H1 (cell line): ENCODE results near the gene INPP4A. TPM values are rescaled to one million over a fixed set of nuclear protein-coding genes. Genes with fewer than 3 reads are reported as not detected.

ENCODE experiments used
- CTCF ChIA-PET: fragments of 300-600 bp; sonication (Branson Sonifier 250); formaldehyde crosslinking; loops from one replicate; lab custom pipeline; 2021; ENCODE audit not compliant: partially characterized antibody; lab: Charles Lee
- POLR2A ChIA-PET: fragments of 300-600 bp; sonication (Branson Sonifier 250); formaldehyde crosslinking; loops from one replicate; lab custom pipeline; 2021; ENCODE audit warnings: inconsistent platforms; ENCODE audit not compliant: partially characterized antibody; lab: Charles Lee
- DNase-seq, 2 experiments: peaks; one replicate each; pipeline versions ENCODE4 v3.0.0 to v3.0.0-alpha.2; 2010 to 2022; ENCODE audit warnings: low spot score in 2 of 2, low read depth in 1 of 2, mixed read lengths in 1 of 2
- FAIRE-seq: peaks from 2 replicates; lab custom pipeline; 2011; peaks lifted over from hg19 to GRCh38; lab: Jason Lieb, UNC
- H2AFZ ChIP-seq: 2 replicates; pipeline ENCODE4 v1.8.1; 2012; ENCODE audit warnings: low read length, inconsistent platforms
- H2AK5ac ChIP-seq: 2 replicates; pipeline ENCODE4 v1.6.1; 2013; ENCODE audit warnings: low read depth, low read length
- H2BK120ac ChIP-seq: replicated peaks from 2 replicates; pipeline ENCODE3; 2013; ENCODE audit warnings: low read depth, low read length, inconsistent platforms
- H2BK12ac ChIP-seq: 2 replicates; pipeline ENCODE4 v1.6.1; 2013; ENCODE audit warnings: low read depth, low read length
- H2BK15ac ChIP-seq: 2 replicates; pipeline ENCODE4 v1.6.1; 2013; ENCODE audit warnings: low read length
- H2BK20ac ChIP-seq: 2 replicates; pipeline ENCODE4 v1.6.1; 2013; ENCODE audit warnings: low read length
- H2BK5ac ChIP-seq: 2 replicates; pipeline ENCODE4 v1.6.1; 2013; ENCODE audit warnings: low read depth, low read length
- H3K14ac ChIP-seq: 2 replicates; pipeline ENCODE4 v1.6.1; 2013; ENCODE audit warnings: inconsistent platforms; ENCODE audit not compliant: insufficient read length
- H3K18ac ChIP-seq: 2 replicates; pipeline ENCODE4 v1.6.1; 2013; ENCODE audit warnings: low read length; ENCODE audit errors: extremely low read depth
- H3K23ac ChIP-seq: 2 replicates; pipeline ENCODE4 v1.6.1; 2013; ENCODE audit warnings: inconsistent platforms; ENCODE audit not compliant: insufficient read length
- H3K23me2 ChIP-seq: 2 replicates; pipeline ENCODE4 v1.6.1; 2013; ENCODE audit warnings: low read depth, low read length
- H3K27ac ChIP-seq: 2 replicates; pipeline ENCODE4 v1.6.1; 2011; ENCODE audit warnings: low read depth, low read length, inconsistent platforms
- H3K27me3 ChIP-seq, 4 experiments: replicated peaks in 1 of 4; 1 replicate in 1 of 4; 2 replicates in 3 of 4; pipeline versions ENCODE4 v1.6.1 to v1.8.1; 2011 to 2013; ENCODE audit warnings: low read length in 3 of 4, mild to moderate bottlenecking in 3 of 4, inconsistent platforms in 2 of 4, mixed read lengths in 2 of 4, moderate library complexity in 1 of 4; ENCODE audit not compliant: control insufficient read depth in 3 of 4, insufficient read depth in 3 of 4; ENCODE audit errors: extremely low read depth in 1 of 4
- H3K36me3 ChIP-seq, 4 experiments: 2 replicates each; pipeline versions ENCODE4 v1.6.1 to v1.8.1; 2011 to 2013; ENCODE audit warnings: mild to moderate bottlenecking in 4 of 4, low read length in 3 of 4, moderate library complexity in 2 of 4, control low read depth in 1 of 4, inconsistent platforms in 1 of 4; ENCODE audit not compliant: insufficient read depth in 4 of 4, control insufficient read depth in 2 of 4
- H3K4ac ChIP-seq: replicated peaks from 2 replicates; pipeline ENCODE3; 2013; ENCODE audit warnings: low read length, low read depth, mixed read lengths, inconsistent platforms; ENCODE audit not compliant: insufficient read length
- H3K4me1 ChIP-seq, 4 experiments: replicated peaks in 1 of 4; 1 replicate in 1 of 4; 2 replicates in 3 of 4; pipeline versions ENCODE4 v1.6.1 to v1.8.1; 2011 to 2013; ENCODE audit warnings: low read length in 3 of 4, inconsistent platforms in 2 of 4, mixed read lengths in 1 of 4; ENCODE audit not compliant: insufficient read depth in 4 of 4, control insufficient read depth in 3 of 4
- H3K4me2 ChIP-seq, 2 experiments: 2 replicates each; pipeline versions ENCODE4 v1.6.1 to v1.8.1; 2011 to 2013; ENCODE audit warnings: low read depth in 2 of 2, low read length in 2 of 2, control low read depth in 1 of 2, inconsistent platforms in 1 of 2, mild to moderate bottlenecking in 1 of 2; ENCODE audit not compliant: insufficient read depth in 1 of 2
- H3K4me3 ChIP-seq, 4 experiments: fragments of 200-600, 300-600 bp in 1 of 4; sonication (generic), shearing (Covaris generic), sonication (Bioruptor Twin) in 1 of 4; 2 replicates each; pipeline versions ENCODE4 v1.5.1 to v1.8.1; 2011 to 2016; ENCODE audit warnings: low read length in 4 of 4, low read depth in 3 of 4, control low read depth in 2 of 4, inconsistent platforms in 2 of 4, mild to moderate bottlenecking in 2 of 4, mixed read lengths in 1 of 4, moderate library complexity in 1 of 4; ENCODE audit not compliant: insufficient read depth in 2 of 4; ENCODE audit errors: extremely low read depth in 1 of 4
- H3K56ac ChIP-seq: replicated peaks from 2 replicates; pipeline ENCODE3; 2013; ENCODE audit warnings: low read depth, mild to moderate bottlenecking, mixed read lengths, low read length, inconsistent platforms; ENCODE audit not compliant: insufficient read length
- H3K79me1 ChIP-seq: 2 replicates; pipeline ENCODE4 v1.6.1; 2013; ENCODE audit warnings: low read depth, low read length, control low read depth
- H3K79me2 ChIP-seq, 2 experiments: 2 replicates each; pipeline versions ENCODE4 v1.6.1 to v1.8.1; 2012 to 2013; ENCODE audit warnings: low read length in 2 of 2, mild to moderate bottlenecking in 2 of 2, inconsistent platforms in 1 of 2; ENCODE audit not compliant: insufficient read depth in 2 of 2, control insufficient read depth in 1 of 2
- H3K9ac ChIP-seq, 4 experiments: replicated peaks in 1 of 4; 1 replicate in 1 of 4; 2 replicates in 3 of 4; pipeline versions ENCODE4 v1.6.1 to v1.8.1; 2011 to 2013; ENCODE audit warnings: low read depth in 3 of 4, low read length in 3 of 4, control low read depth in 2 of 4, mild to moderate bottlenecking in 2 of 4, moderate library complexity in 2 of 4, inconsistent platforms in 1 of 4; ENCODE audit errors: extremely low read depth in 1 of 4
- H3K9me3 ChIP-seq, 2 experiments: 2 replicates each; pipeline versions ENCODE4 v1.6.1 to v1.8.1; 2012 to 2013; ENCODE audit warnings: mild to moderate bottlenecking in 2 of 2, moderate library complexity in 2 of 2, control low read depth in 1 of 2, inconsistent platforms in 1 of 2, low read depth in 1 of 2, low read length in 1 of 2, mixed read lengths in 1 of 2; ENCODE audit not compliant: insufficient read depth in 2 of 2
- H4K20me1 ChIP-seq, 2 experiments: replicated peaks in 1 of 2; 2 replicates each; pipeline versions ENCODE3 to v1.8.1; 2011 to 2013; ENCODE audit warnings: inconsistent platforms in 2 of 2, low read length in 2 of 2, mild to moderate bottlenecking in 1 of 2; ENCODE audit not compliant: insufficient read depth in 2 of 2, control insufficient read depth in 1 of 2
- H4K5ac ChIP-seq: 2 replicates; pipeline ENCODE4 v1.6.1; 2013; ENCODE audit warnings: low read length, low read depth, mixed read lengths, inconsistent platforms; ENCODE audit not compliant: insufficient read length
- H4K8ac ChIP-seq: 2 replicates; pipeline ENCODE4 v1.8.0; 2013; ENCODE audit warnings: mild to moderate bottlenecking, moderate library complexity, low read length, inconsistent platforms; ENCODE audit not compliant: insufficient read depth; ENCODE audit errors: extremely low read depth
- H4K91ac ChIP-seq: replicated peaks from 2 replicates; pipeline ENCODE3; 2013; ENCODE audit warnings: low read length, mixed read lengths, inconsistent platforms; ENCODE audit not compliant: insufficient read length
- CBX5 ChIP-seq: fragments of 300-800, 300-1000 bp; sonication (generic); IDR thresholded peaks from 2 replicates; pipeline ENCODE4 v1.7.1; 2016; ENCODE audit warnings: antibody characterized with exemption, low read length, low read depth
- CHD2 ChIP-seq: IDR thresholded peaks from 2 replicates; pipeline ENCODE4 v1.6.1; 2012; ENCODE audit warnings: low read length, improper control_type of control experiment
- CREB1 ChIP-seq: IDR thresholded peaks from 2 replicates; pipeline ENCODE4 v1.6.1; 2012; ENCODE audit warnings: inconsistent platforms
- EP300 ChIP-seq, 2 experiments: IDR thresholded peaks; 1 replicate in 1 of 2; 2 replicates in 1 of 2; pipeline ENCODE4 v1.6.1; 2011 to 2012; ENCODE audit warnings: low read depth in 2 of 2, low read length in 2 of 2, mild to moderate bottlenecking in 2 of 2, borderline replicate concordance in 1 of 2, inconsistent platforms in 1 of 2, moderate library complexity in 1 of 2
- GABPA ChIP-seq: IDR thresholded peaks from 2 replicates; pipeline ENCODE4 v1.6.1; 2011; ENCODE audit warnings: mild to moderate bottlenecking, low read length, moderate library complexity, borderline replicate concordance; ENCODE audit not compliant: insufficient read depth
- HDAC2 ChIP-seq, 2 experiments: fragments of 300-600 bp in 1 of 2; sonication (generic) in 1 of 2; IDR thresholded peaks; 2 replicates each; pipeline ENCODE4 v1.6.1; 2011 to 2012; ENCODE audit warnings: low read depth in 2 of 2, low read length in 2 of 2, mild to moderate bottlenecking in 2 of 2, moderate library complexity in 2 of 2, borderline replicate concordance in 1 of 2, inconsistent platforms in 1 of 2
- KDM4A ChIP-seq: IDR thresholded peaks from one replicate; pipeline ENCODE4 v1.7.1; 2012; ENCODE audit warnings: low read depth, mild to moderate bottlenecking, moderate library complexity, low read length, inconsistent platforms; ENCODE audit not compliant: severe bottlenecking
- MAFK ChIP-seq: IDR thresholded peaks from 2 replicates; pipeline ENCODE4 v1.6.1; 2012; ENCODE audit warnings: low read depth, mild to moderate bottlenecking, improper control_type of control experiment, low read length
- RBBP5 ChIP-seq: IDR thresholded peaks from 2 replicates; pipeline ENCODE4 v1.7.1; 2012; ENCODE audit warnings: low read depth, mild to moderate bottlenecking, inconsistent platforms, low read length, moderate library complexity, borderline replicate concordance
- SAP30 ChIP-seq: fragments of 300-600 bp; sonication (generic); IDR thresholded peaks from 2 replicates; pipeline ENCODE4 v1.7.1; 2012; ENCODE audit warnings: low read length, moderate library complexity, mild to moderate bottlenecking, inconsistent platforms; ENCODE audit not compliant: insufficient read depth, insufficient replicate concordance
- SP4 ChIP-seq: IDR thresholded peaks from 2 replicates; pipeline ENCODE4 v1.6.1; 2012; ENCODE audit warnings: low read length, inconsistent platforms
- WGBS, 2 experiments: shearing (Covaris generic) in 1 of 2; methylation state at CpG; one replicate each; pipeline versions ENCODE4 v1.1.6 to v1.1.7; 2013 to 2015; ENCODE audit warnings: low lambda C conversion rate in 2 of 2, mixed read lengths in 2 of 2, inconsistent platforms in 1 of 2, low coverage in 1 of 2, missing lambda C conversion rate in 1 of 2; ENCODE audit not compliant: insufficient replicate concordance in 2 of 2, insufficient coverage in 1 of 2, insufficient read length in 1 of 2; ENCODE audit errors: extremely low coverage in 1 of 2, missing lambda C conversion rate in 1 of 2; 5-methylcytosine and 5-hydroxymethylcytosine counted together
- polyA plus RNA-seq, 7 experiments: library from polyadenylated mRNA; depleted of rRNA in 3 of 7; stranded (reverse) in 5 of 7; unstranded in 2 of 7; fragments of >200 nt in 5 of 7; fragments of 200-250 nt in 2 of 7; gene quantifications; 1 replicate in 5 of 7; 2 replicates in 1 of 7; 4 replicates in 1 of 7; pipeline versions ENCODE4 v1.2.1 to v1.2.3, GENCODE V29; 2011 to 2013; ENCODE audit warnings: missing spikeins in 2 of 7, mixed read lengths in 2 of 7
- total RNA-seq: library from RNA; stranded (reverse); fragmentation: NEBNext Ultra II Directional; extraction: Animal tissue kit (Norgen Biotek cat#: 25700); gene quantifications from 2 replicates; pipeline ENCODE4 v1.2.1, GENCODE V29; 2021

The INPP4A gene
- total and polyA plus RNA-seq, 2 of the 8 experiments (the other 6 are each of a cell fraction or from before 2014, with no cell fraction given) = 25.6 to 34.3 TPM

DNA sequence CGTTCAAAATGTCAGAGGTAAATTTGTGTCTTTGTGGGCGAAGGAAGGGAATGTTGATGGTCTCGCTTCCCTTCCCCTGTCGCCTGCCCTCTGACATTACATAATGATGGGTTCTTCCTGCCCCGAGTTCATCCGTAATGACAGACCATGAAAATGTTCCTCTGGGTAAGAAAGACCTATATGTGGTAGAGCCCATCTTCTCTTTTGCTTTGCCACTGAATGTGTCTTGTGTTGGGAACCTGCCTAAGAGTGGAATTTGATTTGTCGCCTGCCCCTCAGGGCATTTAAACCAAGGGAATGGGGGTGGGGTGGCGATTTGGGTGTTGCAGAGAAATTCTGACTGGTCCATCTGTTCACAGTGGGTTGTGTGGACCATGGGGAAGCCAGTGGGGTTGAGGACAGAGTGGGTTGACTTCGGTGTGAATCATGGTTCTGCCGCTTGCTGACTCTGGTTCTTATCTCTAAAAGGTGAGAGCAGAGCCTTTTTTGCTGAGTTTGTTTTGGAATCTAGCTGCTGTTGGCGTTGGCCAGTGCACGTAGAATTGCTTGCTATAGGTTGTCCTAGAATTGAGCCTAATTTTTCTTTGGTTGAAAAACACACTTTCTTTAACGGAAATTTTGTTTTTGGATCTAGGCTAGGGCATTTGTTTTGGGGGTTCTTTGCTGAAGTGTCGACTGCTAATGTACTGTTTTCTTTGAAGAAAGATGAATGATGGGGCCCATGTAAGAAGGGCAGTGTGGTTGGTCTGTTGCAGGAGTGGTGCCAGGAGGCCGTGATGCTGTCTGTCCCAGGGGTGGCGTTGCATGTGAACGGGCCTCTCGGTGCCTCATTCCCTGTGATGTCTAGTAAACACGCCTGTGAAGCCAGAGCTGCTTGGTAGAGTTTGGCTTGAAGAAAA lies 1.3 kb downstream of the INPP4A start:
- Histone ChIP-seq H4K5ac (no peak overlapping the region), H2BK120ac (no peak overlapping the region), H3K4me3 (peak overlapping the region; percentile 64 to 94 (median 80)), H3K18ac (no peak overlapping the region), H3K23ac (no peak overlapping the region), H2BK15ac (no peak overlapping the region; the same call in 1 of the 2 replicates), H2BK5ac (no peak overlapping the region; the same call in 1 of the 2 replicates), H3K4ac (no peak overlapping the region), H4K91ac (no peak overlapping the region), H2BK20ac (no peak overlapping the region), H3K4me2 (peak overlapping the region; percentile 85), H3K79me1 (peaks cover 8% of the 10 kb centered on the region), H3K27ac (no peak overlapping the region), H2BK12ac (no peak overlapping the region), H3K4me1 (peaks cover under 1 to 24% (median 23%) of the 10 kb centered on the region in 4 experiments; a peak in 6 of 7 replicates), H3K27me3 (no peaks in the 10 kb centered on the region), H2AK5ac (no peak overlapping the region; the same call in 1 of the 2 replicates), H3K23me2 (peaks cover 8% of the 10 kb centered on the region), H3K9me3 (no peaks in the 10 kb centered on the region), H3K14ac (no peak overlapping the region), H3K9ac (peak overlapping the region in 2 of 4 experiments; percentile 30 to 39; a peak in 3 of 7 replicates), H4K20me1 (peaks cover 4 to 13% of the 10 kb centered on the region in 2 experiments), H4K8ac (no peak overlapping the region), H2AFZ (no peak overlapping the region), H3K56ac (no peak overlapping the region), H3K36me3 (no peaks in the 10 kb centered on the region), H3K79me2 (peaks cover 11 to 57% of the 10 kb centered on the region in 2 experiments)
- 52% methylated on average over 19 of the region's 19 CpGs; no CpG with 5 or more reads in 1 of the 2 experiments for WGBS, 2 experiments
- DNase-seq (no peak), FAIRE-seq (no peak)
- CTCF ChIA-PET = interaction anchor here (1.0 to 2.7 kb wide), 4 partner anchors 11 to 97 kb away, joined by 3 to 8 read pairs (median 4); no protein-coding TSS in a partner anchor
- POLR2A ChIA-PET = interaction anchor here (1.5 kb wide), 1 partner anchor 19 kb away, joined by 6 read pairs; no protein-coding TSS in a partner anchor
- no peak for TF ChIP-seq KDM4A
- no peak for TF ChIP-seq CBX5
- no peak for TF ChIP-seq EP300 (IDR thresholded peaks at IDR 0.05; ENCODE audit: borderline replicate concordance in 1 of 2, low read depth in 2 of 2, low read length in 2 of 2)
- no peak for TF ChIP-seq RBBP5
- TF ChIP-seq CHD2 = no peak
- no peak for TF ChIP-seq CREB1
- no peak for TF ChIP-seq SAP30
- TF ChIP-seq MAFK = no peak
- TF ChIP-seq GABPA = no peak
- no peak for TF ChIP-seq HDAC2 (IDR thresholded peaks at IDR 0.05; ENCODE audit: borderline replicate concordance in 1 of 2, low read depth in 2 of 2, low read length in 2 of 2)
- no peak for TF ChIP-seq SP4
